ENCODE results near the gene PDP2.

Gene PDP2

GRCh38 chr16:66846266-66846665 lies 34.0 kb upstream of the PDP2 start:
- TF ChIP-seq, protein P1, sequence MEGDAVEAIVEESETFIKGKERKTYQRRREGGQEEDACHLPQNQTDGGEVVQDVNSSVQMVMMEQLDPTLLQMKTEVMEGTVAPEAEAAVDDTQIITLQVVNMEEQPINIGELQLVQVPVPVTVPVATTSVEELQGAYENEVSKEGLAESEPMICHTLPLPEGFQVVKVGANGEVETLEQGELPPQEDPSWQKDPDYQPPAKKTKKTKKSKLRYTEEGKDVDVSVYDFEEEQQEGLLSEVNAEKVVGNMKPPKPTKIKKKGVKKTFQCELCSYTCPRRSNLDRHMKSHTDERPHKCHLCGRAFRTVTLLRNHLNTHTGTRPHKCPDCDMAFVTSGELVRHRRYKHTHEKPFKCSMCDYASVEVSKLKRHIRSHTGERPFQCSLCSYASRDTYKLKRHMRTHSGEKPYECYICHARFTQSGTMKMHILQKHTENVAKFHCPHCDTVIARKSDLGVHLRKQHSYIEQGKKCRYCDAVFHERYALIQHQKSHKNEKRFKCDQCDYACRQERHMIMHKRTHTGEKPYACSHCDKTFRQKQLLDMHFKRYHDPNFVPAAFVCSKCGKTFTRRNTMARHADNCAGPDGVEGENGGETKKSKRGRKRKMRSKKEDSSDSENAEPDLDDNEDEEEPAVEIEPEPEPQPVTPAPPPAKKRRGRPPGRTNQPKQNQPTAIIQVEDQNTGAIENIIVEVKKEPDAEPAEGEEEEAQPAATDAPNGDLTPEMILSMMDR (IDR thresholded peaks at IDR 0.05; ENCODE audit: control insufficient read depth, insufficient read depth, low read depth, low read length, missing control alignments): no peak
- H3K4me3 ChIP-seq (ENCODE audit: control insufficient read depth, low read depth, low read length): no peak overlapping the region
- DNase-seq (ENCODE audit: low read depth): no peak

GRCh38 chr16:66846831-66847230 lies 33.5 kb upstream of the PDP2 start:
- TF ChIP-seq, protein P1 (IDR thresholded peaks at IDR 0.05; ENCODE audit: control insufficient read depth, insufficient read depth, low read depth, low read length, missing control alignments): no peak
- no peak for DNase-seq (ENCODE audit: low read depth)
- H3K4me3 ChIP-seq (ENCODE audit: control insufficient read depth, low read depth, low read length): no peak overlapping the region

DNA sequence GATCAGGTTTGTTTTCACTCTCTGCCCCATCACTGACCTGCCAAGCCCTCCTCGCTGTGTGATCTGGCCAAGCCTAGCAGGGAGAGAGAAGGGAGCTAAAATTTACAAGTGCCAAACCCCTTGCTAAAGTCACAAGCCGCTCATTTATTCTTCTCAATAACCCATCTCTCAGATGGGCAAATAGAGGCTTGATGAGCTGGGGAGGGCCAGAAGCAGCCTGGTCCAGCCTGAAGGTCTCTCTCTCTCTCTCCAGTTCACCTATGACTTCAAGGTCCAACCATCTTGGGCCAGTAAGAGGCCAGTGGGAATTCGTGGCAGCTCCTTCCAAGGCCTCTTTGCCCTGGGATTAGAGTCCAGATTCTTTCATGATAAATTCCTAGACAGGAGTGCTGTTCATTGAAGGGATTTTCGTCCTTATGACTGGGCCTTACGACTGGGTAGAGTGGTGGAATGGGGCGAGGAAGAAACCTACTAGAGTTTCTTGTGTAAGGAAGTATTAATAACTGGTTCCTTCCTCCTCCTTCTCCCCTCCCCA lies 32.7 kb upstream of the PDP2 start:
- TF ChIP-seq, protein P1 (IDR thresholded peaks at IDR 0.05; ENCODE audit: control insufficient read depth, insufficient read depth, low read depth, low read length, missing control alignments): no peak
- no peak overlapping the region for H3K4me3 ChIP-seq (ENCODE audit: control insufficient read depth, low read depth, low read length)
- no peak for DNase-seq (ENCODE audit: low read depth)

DNA sequence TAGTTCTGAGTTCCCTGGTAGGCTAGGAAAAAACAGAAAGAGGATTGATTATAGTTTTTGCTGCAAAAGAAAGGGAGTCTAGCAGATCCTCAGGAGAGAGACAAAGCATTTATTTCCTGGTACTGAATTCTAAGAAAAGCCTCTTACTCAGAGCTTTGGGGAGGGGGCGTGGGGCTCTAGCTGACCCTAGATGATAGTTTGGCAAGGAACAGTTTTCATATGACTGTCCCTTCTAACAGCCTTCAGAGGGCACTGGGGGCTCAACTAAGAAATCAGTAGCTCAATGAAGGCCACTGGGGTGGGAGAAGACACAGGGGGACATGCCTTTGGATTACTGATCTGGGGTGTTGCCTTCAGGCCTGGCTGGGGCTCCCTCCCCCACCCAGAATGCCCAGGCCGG lies 32.1 kb upstream of the PDP2 start:
- H3K4me3 ChIP-seq (ENCODE audit: control insufficient read depth, low read depth, low read length): no peak overlapping the region
- no peak for DNase-seq (ENCODE audit: low read depth)
- TF ChIP-seq, protein P1 (IDR thresholded peaks at IDR 0.05; ENCODE audit: control insufficient read depth, insufficient read depth, low read depth, low read length, missing control alignments): no peak

GRCh38 chr16:66849021-66849420 lies 31.3 kb upstream of the PDP2 start:
- DNase-seq (ENCODE audit: low read depth): no peak

DNA sequence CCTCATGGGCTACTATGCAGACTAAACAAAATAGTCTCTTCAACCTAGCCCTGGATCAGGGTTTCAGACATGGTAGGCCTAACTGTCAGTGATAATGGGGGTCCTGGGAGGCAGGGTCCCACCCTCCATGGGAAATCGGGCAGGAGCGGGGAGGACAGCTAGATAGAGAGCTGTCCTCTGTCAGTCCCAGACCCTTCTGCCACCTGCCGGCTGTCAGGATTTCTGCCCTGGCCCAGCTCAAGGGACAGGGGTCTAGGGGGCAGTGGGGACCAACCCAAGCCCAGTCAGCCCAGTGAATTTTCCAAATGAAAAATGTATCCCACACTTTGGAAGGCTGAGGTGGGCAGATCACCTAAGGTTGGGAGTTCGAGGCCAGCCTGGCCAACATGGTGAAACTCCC lies 30.8 kb upstream of the PDP2 start:
- H3K4me3 ChIP-seq (ENCODE audit: control insufficient read depth, low read depth, low read length): no peak overlapping the region
- TF ChIP-seq, protein P1 (IDR thresholded peaks at IDR 0.05; ENCODE audit: control insufficient read depth, insufficient read depth, low read depth, low read length, missing control alignments): no peak
- DNase-seq (ENCODE audit: low read depth): no peak

More at GRCh38 chr16:66849021-66849420, 31.3 kb upstream of the PDP2 start:
- no peak overlapping the region for H3K4me3 ChIP-seq (ENCODE audit: control insufficient read depth, low read depth, low read length)
- TF ChIP-seq, protein P1 (IDR thresholded peaks at IDR 0.05; ENCODE audit: control insufficient read depth, insufficient read depth, low read depth, low read length, missing control alignments): no peak

Data from AG09309 (cell line).